GM15510 (cell line): Measurements from ENCODE around the gene IRX3.

Experiments
- POLR2A ChIP-seq: IDR thresholded peaks from 3 replicates; pipeline ENCODE4 v1.6.1; 2011; ENCODE audit warnings: borderline replicate concordance; ENCODE audit not compliant: insufficient read length; ENCODE audit errors: extremely low read depth

Gene IRX3

DNA sequence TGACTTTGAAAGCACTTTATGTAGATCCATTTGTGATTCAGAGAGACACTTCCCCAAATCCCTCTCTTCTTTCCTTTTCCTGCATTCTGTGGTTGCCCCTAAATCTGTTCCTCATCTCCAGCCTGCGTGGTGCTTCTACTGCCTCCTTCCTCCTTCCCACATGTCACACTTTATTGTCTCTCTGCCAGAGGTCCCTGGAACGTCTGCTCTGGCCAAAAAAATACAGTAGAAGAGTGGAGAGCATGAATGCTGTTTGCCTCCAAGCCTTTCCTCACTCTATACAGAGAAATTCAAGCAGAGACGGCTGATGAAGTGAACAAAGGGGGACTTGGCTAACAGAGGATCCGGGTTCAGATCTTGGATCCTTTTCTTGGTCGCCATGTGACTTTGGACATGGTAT lies 22.8 kb upstream of the IRX3 start:
- TF ChIP-seq POLR2A: no peak

DNA sequence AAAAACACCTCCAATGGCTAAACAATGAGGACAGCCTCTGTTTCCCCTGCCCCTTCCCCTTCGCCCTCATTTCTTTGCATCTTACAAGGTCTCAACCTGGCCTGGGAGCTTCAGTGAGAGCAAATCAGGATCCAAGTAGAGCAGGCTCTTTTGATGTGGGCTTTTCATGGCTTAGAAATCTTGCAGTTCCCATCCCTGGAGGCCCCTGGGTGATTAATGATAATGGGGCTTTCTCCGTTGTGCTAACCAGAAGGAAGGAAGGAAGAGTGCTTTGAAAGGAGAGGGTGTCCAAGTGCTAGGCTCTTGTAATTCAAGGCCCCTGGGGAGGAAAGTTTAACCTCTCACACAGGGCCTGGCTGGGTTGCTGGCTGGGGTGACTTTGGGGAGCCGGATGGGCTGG lies 18.5 kb upstream of the IRX3 start:
- TF ChIP-seq POLR2A: no peak

DNA sequence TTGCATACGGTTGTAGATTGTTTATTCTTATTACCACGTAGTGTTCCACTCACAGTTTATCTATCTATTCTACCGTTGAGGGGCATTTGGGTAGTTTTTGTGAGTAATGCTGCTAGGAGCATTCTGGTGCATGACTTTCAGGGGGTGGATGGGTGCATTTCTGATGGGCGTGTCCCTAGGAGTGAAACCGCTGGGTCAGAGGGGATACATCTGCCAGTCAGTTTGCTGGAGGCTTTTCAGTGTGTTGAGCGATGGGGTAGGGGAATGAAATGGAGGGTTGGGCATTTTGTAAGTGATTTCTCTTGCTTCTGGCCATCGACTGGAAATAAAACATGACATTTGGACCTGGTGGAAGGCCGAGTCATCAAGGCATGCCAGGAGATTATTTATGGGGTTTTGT lies 17.0 kb upstream of the IRX3 start:
- no peak for TF ChIP-seq POLR2A

DNA sequence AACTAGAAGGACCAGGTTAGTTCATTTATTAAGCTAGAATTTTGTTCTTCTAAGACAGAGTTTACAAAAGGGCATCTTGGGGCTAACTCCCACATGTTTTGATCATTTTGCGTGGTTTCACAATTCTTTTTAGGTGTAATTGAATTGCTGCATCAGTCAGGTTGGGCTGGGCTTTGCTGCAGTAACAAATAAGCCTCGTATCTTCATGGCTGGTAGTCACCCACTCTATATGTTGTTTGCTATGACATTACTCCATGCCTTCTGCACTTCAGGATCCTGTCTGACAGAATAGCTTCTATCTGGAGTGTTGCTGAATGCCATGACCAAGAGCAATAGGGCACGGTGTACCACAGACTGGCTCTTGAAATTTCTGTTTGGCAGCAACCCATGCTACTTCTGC lies 10.6 kb upstream of the IRX3 start:
- no peak for TF ChIP-seq POLR2A

- TF ChIP-seq POLR2A: no peak
These were observed 10.0 kb upstream of the IRX3 start for GRCh38 chr16:54296543-54296942.

GRCh38 chr16:54291656-54292487 lies 5.3 kb upstream of the IRX3 start:
- TF ChIP-seq POLR2A: no peak

- no peak for TF ChIP-seq POLR2A
These were observed 4.5 kb upstream of the IRX3 start for GRCh38 chr16:54290833-54291655.

GRCh38 chr16:54289945-54290832 lies 3.6 kb upstream of the IRX3 start:
- TF ChIP-seq POLR2A: no peak

- TF ChIP-seq POLR2A: no peak
These were observed 2.8 kb upstream of the IRX3 start for GRCh38 chr16:54289242-54289944.

DNA sequence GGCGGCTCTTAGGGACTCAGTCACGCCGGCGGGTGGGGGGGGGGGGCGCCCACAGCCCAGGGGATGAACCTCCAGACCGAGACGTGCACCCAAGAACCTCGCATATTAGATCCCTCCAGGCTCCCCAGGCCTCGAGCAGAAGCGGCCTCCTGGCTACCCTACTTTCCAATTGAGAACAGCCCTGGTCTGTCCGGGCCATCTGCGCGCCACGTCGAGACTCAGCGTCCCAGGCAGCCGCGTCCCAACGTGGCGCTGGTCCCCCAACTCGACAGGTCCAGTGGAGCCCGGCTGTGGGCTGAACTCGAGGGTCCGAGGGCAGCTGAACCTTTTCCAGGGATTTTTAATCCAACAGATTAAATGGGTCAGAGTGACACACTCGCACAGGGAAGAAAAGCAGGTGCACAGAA lies 2.3 kb upstream of the IRX3 start:
- no peak for TF ChIP-seq POLR2A

DNA sequence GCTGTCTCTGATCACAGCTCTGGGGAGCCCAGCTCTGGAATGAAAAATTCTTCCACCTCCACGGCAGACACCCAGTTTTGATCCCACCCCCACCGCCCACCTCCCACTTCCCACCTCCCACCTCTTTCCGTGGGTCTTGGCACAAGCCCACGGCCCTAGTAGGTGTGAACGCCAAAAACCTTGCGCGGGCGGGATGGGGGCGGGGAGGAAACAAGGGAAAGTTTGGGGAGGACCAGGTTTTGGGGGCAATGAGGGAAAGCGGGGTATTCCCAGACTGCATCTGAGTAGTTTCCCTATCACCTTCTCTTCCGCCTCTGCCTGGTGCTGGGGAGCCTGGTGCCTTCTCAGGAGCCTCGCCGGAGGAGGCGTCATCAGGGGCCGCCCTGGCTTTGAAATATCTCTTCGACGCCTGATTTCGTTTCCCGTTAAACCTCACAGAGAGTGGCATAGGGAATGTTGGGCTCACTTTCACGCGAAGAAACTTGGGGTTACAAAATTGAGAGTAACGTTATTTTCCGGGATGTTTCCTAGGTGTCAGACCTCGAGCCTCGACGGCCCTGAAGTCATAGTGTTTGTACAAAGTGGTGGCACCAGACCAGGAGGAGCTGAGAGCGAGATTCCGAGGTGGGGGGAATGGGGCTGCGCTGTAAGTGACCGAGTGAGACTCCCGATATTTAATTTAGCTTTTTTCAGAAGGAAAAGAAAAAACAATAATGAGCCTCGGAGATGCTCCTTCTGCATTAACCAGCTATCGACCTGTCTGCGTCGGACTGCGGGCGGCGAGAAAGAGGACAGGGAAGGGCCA lies 1.6 kb upstream of the IRX3 start:
- TF ChIP-seq POLR2A: no peak

DNA sequence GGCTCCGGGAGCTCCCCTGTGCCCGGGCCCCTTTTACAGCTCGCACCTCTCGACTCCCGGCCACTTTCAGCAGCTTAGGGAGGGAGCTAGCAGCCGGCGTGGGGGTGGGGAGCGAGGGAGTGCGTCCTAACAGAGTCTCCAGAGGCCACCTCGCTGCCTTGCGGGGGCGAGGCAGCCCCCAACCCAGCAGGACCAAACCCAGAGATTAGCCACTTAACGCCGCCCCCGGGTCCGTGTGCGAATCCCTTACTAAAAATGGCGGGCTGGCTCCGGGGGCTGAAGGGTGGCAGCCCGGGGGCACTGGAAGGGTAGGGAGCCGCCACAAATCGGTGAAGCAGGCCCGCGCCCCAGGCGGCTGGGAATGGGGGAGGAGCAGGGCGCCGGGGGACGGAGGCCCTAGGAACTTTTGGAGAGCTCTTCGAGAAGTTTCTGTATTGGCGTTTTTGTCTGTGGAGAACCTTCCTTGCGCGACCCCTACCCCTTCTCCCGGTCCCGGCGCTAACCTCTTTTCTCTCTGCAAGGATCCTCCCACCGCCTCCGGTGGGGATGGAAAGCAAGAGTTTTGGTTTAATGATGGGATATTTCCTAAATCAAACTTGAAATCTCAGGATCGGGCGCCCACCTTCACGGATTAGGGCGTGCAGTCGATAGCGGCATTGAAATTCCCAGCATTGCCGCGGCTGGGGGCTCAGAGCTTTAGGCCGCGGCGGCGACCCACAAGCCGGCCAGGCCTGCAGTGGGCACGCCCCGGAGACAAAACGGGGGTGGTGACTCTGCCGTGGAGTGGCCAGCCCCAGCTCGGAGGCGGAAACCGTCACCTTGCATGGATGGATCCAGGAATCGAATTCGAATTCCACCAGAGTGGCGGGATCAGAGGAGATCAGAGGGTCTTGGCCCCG lies 793 bp upstream of the IRX3 start:
- no peak for TF ChIP-seq POLR2A

DNA sequence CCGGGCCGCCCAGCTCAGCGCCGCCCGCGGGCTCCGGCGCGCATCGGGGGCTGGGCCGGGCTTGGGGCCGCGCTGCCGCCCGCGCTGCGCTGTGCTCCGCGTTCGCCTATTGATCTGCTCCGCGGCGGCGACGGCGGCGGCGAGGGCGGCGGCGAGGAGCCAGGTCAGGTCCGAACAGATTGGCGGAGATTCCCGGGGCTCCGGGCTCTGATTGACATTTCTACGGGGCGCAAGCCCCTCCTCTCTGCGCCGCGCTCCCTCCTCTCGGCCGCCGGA lies 559 bp downstream of the IRX3 start:
- no peak for TF ChIP-seq POLR2A
